ENCODE measurements around the gene SPACA9.

Gene SPACA9

GRCh38 chr9:132883349-132884294 is 4.9 kb downstream of the SPACA9 start:
- DNase-seq (ENCODE audit: extremely low read depth, low read depth): no peak
- no peak for TF ChIP-seq CTCF (IDR thresholded peaks at IDR 0.05; ENCODE audit: low read depth, low read length)

GRCh38 chr9:132885720-132886333 is 7.1 kb downstream of the SPACA9 start:
- no peak for TF ChIP-seq CTCF (IDR thresholded peaks at IDR 0.05; ENCODE audit: low read depth, low read length)
- DNase-seq (ENCODE audit: extremely low read depth, low read depth): no peak

DNA sequence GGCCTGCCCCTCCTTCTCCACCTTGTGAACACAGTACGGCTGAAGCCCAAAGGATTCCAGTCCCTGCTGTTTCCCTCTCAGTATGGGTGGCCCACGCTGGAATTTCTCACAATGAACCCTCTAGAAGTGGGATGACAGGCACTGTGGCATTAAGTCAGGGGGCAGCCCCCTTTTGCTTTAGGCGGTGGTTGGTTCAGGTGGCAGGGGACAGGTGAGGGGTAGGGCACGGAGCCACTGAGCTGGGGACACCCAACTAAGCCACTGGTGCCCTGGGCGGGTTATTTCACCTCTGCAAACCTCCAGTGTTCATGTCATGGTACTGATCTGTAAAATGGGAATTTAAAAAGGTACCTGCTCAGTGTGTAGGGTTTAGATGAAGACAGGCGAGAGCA is 7.6 kb downstream of the SPACA9 start:
- TF ChIP-seq CTCF (IDR thresholded peaks at IDR 0.05; ENCODE audit: low read depth, low read length): no peak
- no peak for DNase-seq (ENCODE audit: extremely low read depth, low read depth)

DNA sequence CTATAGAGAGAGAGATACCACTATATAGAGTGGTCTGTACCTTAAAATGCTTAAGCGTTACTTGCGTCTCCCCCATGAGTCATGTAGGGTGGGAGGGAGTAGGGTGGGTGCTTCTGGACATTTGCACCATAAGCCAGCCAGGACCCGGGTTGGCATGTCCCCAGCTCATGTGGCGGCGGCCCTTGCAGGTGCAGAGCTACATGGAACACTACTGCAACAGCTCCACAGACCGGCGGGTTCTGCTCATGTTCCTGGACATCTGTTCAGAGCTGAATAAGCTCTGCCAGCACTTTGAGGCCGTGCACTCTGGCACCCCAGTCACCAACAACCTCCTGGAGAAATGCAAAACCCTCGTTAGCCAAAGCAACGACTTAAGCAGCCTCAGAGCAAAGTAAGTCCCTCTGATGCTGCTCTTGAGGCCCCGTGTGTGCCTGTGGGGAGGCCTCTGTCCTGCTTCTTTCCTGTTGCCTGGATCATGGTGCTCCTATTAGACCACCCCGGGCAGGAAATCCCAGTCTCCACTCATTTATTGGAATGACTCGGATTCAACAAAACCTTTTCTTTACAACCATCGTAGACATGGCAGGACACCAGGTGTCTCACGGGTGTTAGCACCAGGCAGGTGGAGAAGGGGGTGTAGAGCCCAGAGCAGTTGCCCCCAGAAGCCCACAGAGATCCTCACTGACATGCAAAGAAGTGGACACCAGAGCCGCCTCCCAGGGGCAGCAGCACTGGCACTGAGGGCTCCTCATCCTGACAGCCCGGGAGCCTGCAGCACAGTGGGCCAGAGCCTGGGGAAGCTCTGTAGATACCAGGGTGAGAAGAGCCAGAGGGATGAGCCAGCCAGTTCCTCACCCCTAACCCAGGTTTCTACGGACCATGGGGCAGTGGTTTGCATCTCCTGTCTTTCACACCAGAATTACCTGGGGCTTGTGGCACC is 8.8 kb downstream of the SPACA9 start:
- no peak for TF ChIP-seq CTCF (IDR thresholded peaks at IDR 0.05; ENCODE audit: low read depth, low read length)
- DNase-seq (ENCODE audit: extremely low read depth, low read depth): no peak

DNA sequence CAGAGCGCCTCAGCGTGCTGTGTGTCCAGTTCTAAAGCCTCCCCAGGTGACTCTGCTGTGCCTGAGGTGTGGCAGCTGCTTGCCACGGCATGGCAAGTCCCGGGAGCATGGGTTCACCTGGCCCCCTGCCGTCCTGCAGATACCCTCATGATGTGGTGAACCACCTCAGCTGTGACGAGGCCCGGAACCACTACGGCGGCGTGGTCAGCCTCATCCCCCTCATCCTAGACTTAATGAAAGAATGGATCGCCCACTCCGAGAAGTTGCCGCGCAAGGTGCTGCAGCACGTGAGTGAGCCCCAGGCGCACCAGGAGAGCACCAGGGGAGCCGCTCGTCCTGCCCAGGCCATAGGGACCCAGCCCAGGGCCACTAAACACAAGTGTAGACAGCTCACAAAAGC is 9.5 kb downstream of the SPACA9 start:
- TF ChIP-seq CTCF (IDR thresholded peaks at IDR 0.05; ENCODE audit: low read depth, low read length): no peak

DNA sequence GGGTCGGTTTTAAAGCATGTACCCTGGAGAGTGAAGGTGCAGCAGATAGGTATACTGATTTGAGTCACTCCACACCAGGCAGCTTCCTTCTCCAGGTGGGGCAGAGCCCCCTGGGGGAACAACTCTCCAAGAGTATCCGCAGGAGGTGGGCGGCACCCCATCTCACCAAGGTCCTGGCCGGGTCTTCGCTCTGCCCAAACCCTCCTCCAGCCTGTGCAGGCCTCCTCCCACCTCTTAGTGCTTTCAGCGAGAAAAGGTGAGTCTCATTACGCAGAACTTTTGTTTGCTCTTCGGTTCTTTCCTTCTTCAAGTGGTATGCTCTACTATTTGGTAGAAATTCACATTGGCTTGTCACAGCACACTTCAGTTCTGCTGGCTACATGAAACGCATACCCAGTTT is 13.7 kb downstream of the SPACA9 start:
- DNase-seq (ENCODE audit: extremely low read depth, low read depth): no peak
- TF ChIP-seq CTCF (IDR thresholded peaks at IDR 0.05; ENCODE audit: low read depth, low read length): no peak

More for the DNA sequence above, 9.5 kb downstream of the SPACA9 start:
- no peak for DNase-seq (ENCODE audit: extremely low read depth, low read depth)

All from AG09319 (cell line).